Cardiac muscle cell (in vitro differentiated cells and primary cell): Measurements from ENCODE around the gene ZSWIM3. TPM values are rescaled to one million over a fixed set of nuclear protein-coding genes. Genes with fewer than 3 reads are reported as not detected.
A peak's percentile ranks its signal among the peaks of the same experiment; 100 is the strongest.

Experiments
- DNase-seq, 2 donors: peaks; one replicate each; pipeline versions ENCODE4 v3.0.0 to v3.0.0-alpha.2; 2010 to 2017; ENCODE audit warnings: low read depth in 1 of 2, low spot score in 1 of 2
- H3K27ac ChIP-seq: fragments of 200-600 bp; sonication (generic); 2 replicates; pipeline ENCODE4 v1.5.1; 2016
- H3K27me3 ChIP-seq: fragments of 200-600 bp; sonication (generic); 2 replicates; pipeline ENCODE4 v1.6.0; 2016; ENCODE audit warnings: control low read depth
- H3K36me3 ChIP-seq: fragments of 200-600 bp; sonication (generic); 2 replicates; pipeline ENCODE4 v1.5.1; 2016; ENCODE audit warnings: control low read depth
- H3K4me1 ChIP-seq: fragments of 200-600 bp; sonication (generic); 2 replicates; pipeline ENCODE4 v1.8.1; 2017; ENCODE audit warnings: low read depth, mild to moderate bottlenecking, mixed run types
- H3K4me3 ChIP-seq: fragments of 200-600 bp; sonication (generic); 2 replicates; pipeline ENCODE4 v1.5.1; 2016; ENCODE audit warnings: mild to moderate bottlenecking
- H3K9me3 ChIP-seq: fragments of 200-600 bp; sonication (generic); 2 replicates; pipeline ENCODE4 v1.5.1; 2017; ENCODE audit warnings: low read depth, mild to moderate bottlenecking, control low read depth
- polyA plus RNA-seq: library from polyadenylated mRNA; unstranded; fragments of >200 nt; fragmentation: Nextera tagmentation; extraction: Ambion mirVana; gene quantifications from 2 replicates; pipeline ENCODE4 v1.2.1, GENCODE V29; 2016
- total RNA-seq: library from RNA; depleted of rRNA; stranded (reverse); fragments of >200 nt; gene quantifications from 2 replicates; pipeline ENCODE4 v1.2.3, GENCODE V29; 2016
- TF ChIP-seq, protein P1 (sequence below): IDR thresholded peaks from 2 replicates; pipeline ENCODE4 v1.5.1; 2012; ENCODE audit warnings: low read depth, mild to moderate bottlenecking, low read length

Gene ZSWIM3
- total and polyA plus RNA-seq, 2 experiments from 2014 or later: 2.2 to 8.0 TPM

DNA sequence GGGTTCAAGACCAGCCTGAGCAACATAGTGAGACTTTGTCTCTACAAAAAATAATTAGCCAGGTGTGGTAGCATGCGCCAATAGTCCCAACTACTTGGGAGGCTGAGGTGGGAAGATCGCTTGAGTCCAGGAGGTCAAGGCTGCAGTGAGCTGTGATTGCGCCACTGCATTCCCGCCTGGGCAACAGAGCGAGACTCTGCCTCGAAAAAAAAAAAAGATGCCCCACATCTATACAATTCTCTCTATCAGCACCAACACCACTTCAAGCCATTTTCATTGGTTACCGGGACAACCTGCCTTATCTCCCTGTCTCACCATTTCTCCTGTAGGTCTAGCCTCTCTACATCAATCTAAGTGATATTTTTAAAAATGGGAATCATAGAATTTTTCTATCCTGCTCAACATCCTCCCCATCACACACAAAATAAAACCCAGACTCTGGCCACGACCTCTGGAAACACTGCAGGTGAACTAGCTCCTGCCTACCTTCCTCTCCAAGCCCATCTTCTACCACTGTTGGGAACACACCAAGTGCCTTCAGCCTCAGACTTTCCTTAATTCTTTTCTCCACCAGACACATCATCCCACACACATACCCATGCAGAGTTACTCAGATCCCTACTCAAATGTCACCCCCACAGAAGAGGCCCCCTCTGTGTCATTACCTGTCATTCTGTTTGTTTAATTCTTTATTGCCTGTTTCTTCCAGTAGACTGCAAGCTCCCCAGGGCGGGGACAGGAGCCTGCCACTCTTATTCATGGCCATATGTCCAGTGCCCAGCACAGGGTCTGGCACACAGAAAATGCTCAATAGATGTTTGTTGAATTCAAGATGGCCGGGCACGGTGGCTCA lies 64.1 kb downstream of the ZSWIM3 start:
- Histone ChIP-seq H3K4me3 (no peak overlapping the region), H3K9me3 (no peaks in the 10 kb centered on the region), H3K4me1 (peaks cover 8% of the 10 kb centered on the region), H3K36me3 (no peaks in the 10 kb centered on the region), H3K27ac (no peak overlapping the region), H3K27me3 (no peaks in the 10 kb centered on the region)
- TF ChIP-seq, protein P1, sequence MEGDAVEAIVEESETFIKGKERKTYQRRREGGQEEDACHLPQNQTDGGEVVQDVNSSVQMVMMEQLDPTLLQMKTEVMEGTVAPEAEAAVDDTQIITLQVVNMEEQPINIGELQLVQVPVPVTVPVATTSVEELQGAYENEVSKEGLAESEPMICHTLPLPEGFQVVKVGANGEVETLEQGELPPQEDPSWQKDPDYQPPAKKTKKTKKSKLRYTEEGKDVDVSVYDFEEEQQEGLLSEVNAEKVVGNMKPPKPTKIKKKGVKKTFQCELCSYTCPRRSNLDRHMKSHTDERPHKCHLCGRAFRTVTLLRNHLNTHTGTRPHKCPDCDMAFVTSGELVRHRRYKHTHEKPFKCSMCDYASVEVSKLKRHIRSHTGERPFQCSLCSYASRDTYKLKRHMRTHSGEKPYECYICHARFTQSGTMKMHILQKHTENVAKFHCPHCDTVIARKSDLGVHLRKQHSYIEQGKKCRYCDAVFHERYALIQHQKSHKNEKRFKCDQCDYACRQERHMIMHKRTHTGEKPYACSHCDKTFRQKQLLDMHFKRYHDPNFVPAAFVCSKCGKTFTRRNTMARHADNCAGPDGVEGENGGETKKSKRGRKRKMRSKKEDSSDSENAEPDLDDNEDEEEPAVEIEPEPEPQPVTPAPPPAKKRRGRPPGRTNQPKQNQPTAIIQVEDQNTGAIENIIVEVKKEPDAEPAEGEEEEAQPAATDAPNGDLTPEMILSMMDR: no peak
- no peak for DNase-seq

DNA sequence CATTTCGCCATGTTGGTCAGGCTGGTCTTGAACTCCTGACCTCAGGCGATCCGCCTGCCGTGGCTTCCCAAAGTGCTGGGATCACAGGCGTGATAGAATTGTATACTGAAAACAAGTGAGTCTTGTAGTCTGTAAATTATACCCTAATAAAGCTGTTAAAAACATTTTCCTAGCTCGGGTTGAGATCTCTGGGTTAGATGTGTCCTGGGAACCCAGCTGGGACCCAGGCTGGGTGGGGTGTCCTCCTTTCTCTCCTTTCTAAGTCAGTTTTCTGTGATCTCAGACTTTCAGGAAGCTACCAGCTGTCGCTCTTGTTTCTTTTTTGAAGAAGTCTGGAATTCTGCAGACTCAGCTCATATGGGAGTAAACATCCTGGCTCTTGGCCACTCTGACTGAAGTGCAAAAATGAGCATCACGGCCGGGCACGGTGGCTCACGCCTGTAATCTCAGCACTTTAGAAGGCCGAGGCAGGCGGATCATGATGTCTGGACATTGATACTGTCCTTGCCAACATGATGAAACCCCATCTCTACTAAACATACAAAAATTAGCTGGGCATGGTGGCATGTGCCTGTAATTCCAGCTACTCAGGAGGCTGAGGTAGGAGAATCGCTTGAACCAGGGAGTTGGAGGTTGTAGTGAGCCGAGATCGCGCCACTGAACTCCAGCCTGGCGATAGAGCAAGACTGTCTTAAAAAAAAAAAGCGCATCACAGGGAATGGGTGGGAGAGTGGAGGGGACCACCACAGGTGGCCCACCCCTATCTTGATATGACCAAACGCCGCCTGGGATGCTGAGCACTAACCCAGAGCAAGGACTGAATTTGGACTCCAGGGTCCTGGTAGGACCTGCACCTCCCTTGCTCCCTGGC lies 67.2 kb downstream of the ZSWIM3 start:
- H3K27ac ChIP-seq: no peak overlapping the region
- H3K36me3 ChIP-seq: no peaks in the 10 kb centered on the region
- peaks cover 8% of the 10 kb centered on the region for H3K4me1 ChIP-seq
- H3K27me3 ChIP-seq: no peaks in the 10 kb centered on the region
- H3K4me3 ChIP-seq: no peak overlapping the region
- DNase-seq: peak in 1 of 2 donors; percentile 80
- TF ChIP-seq, protein P1: no peak
- no peaks in the 10 kb centered on the region for H3K9me3 ChIP-seq

DNA sequence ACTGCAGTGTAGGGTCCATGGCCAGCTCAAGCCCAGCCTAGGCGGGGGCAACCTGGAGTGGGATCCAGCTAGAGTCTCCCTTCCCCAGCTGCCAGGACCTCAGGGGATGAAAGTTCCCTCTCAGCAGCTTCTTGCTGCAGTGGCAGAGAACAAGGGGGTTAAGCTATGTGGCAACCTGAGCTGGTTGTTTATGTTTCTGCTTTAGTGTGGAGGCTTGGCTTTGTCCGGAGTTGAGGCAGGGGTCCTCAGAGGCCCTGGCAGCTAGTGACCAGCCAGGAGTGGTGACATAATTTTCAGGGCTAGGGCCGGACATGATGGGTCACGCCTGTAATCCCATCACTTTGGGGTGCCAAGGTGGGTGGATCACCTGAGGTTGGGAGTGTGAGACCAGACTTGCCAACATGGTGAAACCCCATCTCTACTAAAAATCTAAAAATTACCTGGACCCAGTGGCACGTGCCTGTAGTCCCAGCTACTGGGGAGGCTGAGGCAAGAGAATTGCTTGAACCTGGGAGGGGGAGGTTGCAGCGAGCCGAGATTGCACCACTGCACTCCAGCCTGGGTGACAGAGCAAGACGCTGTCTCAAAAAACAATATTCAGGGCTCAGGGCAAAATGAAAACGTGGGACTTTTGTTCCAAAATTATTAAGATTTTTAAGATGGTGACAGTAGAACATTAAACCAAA lies 68.5 kb downstream of the ZSWIM3 start:
- H3K36me3 ChIP-seq: no peaks in the 10 kb centered on the region
- DNase-seq: no peak
- TF ChIP-seq, protein P1: no peak
- H3K4me3 ChIP-seq: no peak overlapping the region
- no peak overlapping the region for H3K27ac ChIP-seq
- no peaks in the 10 kb centered on the region for H3K27me3 ChIP-seq
- peaks cover 8% of the 10 kb centered on the region for H3K4me1 ChIP-seq
- no peaks in the 10 kb centered on the region for H3K9me3 ChIP-seq

DNA sequence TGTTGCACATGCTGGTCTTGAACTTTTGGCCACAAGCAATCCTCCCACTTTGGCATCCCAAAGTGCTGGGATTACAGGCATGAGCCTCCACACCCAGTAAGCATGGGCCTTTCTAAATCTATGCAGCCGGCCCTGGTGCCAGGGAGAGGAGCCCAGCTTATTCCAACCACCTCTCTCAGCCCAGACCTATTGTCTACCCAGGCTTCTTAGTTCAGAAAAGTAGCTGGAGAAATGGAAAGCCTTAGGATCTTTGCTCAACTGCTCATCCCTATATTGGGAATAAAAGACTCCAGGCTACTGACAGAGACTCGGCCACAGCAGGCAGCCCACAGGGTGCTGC lies 69.3 kb downstream of the ZSWIM3 start:
- Histone ChIP-seq H3K9me3 (no peaks in the 10 kb centered on the region), H3K4me1 (peaks cover 8% of the 10 kb centered on the region), H3K4me3 (no peak overlapping the region), H3K27ac (no peak overlapping the region), H3K27me3 (no peaks in the 10 kb centered on the region), H3K36me3 (no peaks in the 10 kb centered on the region)
- no peak for DNase-seq
- TF ChIP-seq, protein P1: no peak

DNA sequence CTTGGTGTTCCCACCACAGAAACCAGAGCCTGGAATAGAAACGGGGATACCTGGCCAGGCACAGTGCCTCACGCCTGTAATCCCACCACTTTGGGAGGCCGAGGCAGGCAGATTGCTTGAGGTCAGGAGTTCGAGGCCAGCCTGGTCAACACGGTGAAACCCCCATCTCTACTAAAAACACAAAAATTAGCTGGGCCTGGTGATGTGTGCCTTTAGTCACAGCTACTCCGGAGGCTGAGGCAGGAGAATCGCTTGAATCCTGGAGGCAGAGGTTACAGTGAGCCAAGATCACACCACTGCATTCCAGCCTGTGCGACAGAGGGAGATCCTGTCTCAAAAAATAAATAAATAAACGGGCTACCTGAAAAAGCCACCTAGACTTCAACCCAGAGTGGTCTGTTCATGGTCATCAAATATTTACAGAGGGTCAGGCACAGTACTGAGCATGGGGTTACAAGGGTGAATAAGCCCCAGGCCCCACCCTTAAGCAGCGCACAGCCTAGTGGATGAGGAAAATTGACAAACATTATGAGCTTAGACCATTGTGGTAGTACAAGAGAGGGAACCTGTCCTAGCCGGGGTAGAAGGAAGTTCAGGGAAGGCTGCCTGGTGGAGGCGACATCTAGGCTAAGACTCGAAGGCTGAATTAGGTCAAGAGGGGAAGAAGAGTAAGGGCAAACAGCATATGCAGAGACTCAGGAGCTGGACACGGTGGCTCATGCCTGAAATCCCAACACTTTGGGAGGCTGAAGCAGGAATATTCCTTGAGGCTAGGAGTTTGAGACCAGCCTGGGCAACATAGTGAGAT lies 69.9 kb downstream of the ZSWIM3 start:
- no peaks in the 10 kb centered on the region for H3K9me3 ChIP-seq
- H3K36me3 ChIP-seq: no peaks in the 10 kb centered on the region
- H3K4me3 ChIP-seq: no peak overlapping the region
- no peak overlapping the region for H3K27ac ChIP-seq
- no peaks in the 10 kb centered on the region for H3K27me3 ChIP-seq
- peaks cover 5% of the 10 kb centered on the region for H3K4me1 ChIP-seq
- TF ChIP-seq, protein P1: no peak
- DNase-seq: no peak
